Fibroblast of the conjunctiva (primary cell): ENCODE results near the gene ITPR3.

Experiments used
- DNase-seq: peaks from one replicate; pipeline ENCODE4 v3.0.0-alpha.2; 2010; ENCODE audit warnings: low read depth

Gene ITPR3

GRCh38 chr6:33700391-33701050 is 79.4 kb downstream of the ITPR3 start:
- DNase-seq = peak; percentile 44

GRCh38 chr6:33702345-33702977 is 81.3 kb downstream of the ITPR3 start:
- DNase-seq = peak; percentile 66

- no peak for DNase-seq
Measured at GRCh38 chr6:33704215-33705066, 83.3 kb downstream of the ITPR3 start.

GRCh38 chr6:33705268-33705885 is 84.3 kb downstream of the ITPR3 start:
- DNase-seq = no peak

- no peak for DNase-seq
Measured at GRCh38 chr6:33705955-33706725, 85.0 kb downstream of the ITPR3 start.

- DNase-seq = no peak
Measured at GRCh38 chr6:33707771-33708170, 86.6 kb downstream of the ITPR3 start.

- DNase-seq = no peak
Measured at GRCh38 chr6:33708516-33709204, 87.5 kb downstream of the ITPR3 start.

GRCh38 chr6:33709605-33710295 is 88.6 kb downstream of the ITPR3 start:
- DNase-seq = no peak

GRCh38 chr6:33710296-33711121 is 89.4 kb downstream of the ITPR3 start:
- DNase-seq = no peak

- peak; percentile 96 for DNase-seq
Measured at GRCh38 chr6:33711140-33712129, 90.3 kb downstream of the ITPR3 start, which contains the start of gene UQCC2. Gene UQCC2, minus strand, starts transcription at chr6:33711700. Its CDS starts 14 bp downstream, at chr6:33711686.

- no peak for DNase-seq
Measured at GRCh38 chr6:33712914-33713313, 91.8 kb downstream of the ITPR3 start.

GRCh38 chr6:33713786-33714185 is 92.7 kb downstream of the ITPR3 start:
- DNase-seq = no peak

- no peak for DNase-seq
Measured at GRCh38 chr6:33714385-33715040, 93.4 kb downstream of the ITPR3 start.

GRCh38 chr6:33716379-33716778 is 95.3 kb downstream of the ITPR3 start:
- no peak for DNase-seq

GRCh38 chr6:33716890-33717632 is 95.9 kb downstream of the ITPR3 start:
- no peak for DNase-seq

- no peak for DNase-seq
Measured at GRCh38 chr6:33717934-33718455, 96.9 kb downstream of the ITPR3 start.

GRCh38 chr6:33718713-33719112 is 97.6 kb downstream of the ITPR3 start:
- DNase-seq = no peak
